CD14-positive monocyte (primary cell): Measurements from ENCODE around the gene DNMT3A. TPM values are rescaled to one million over a fixed set of nuclear protein-coding genes. Genes with fewer than 3 reads are reported as not detected.

Source experiments
- DNase-seq, 3 donors: peaks; one replicate each; pipeline ENCODE4 v3.0.0-alpha.2; 2011 to 2022
- H2AFZ ChIP-seq: 2 replicates; pipeline ENCODE4 v1.6.0; 2012; ENCODE audit warnings: mild to moderate bottlenecking, low read depth, low read length, inconsistent platforms; ENCODE audit not compliant: insufficient read depth, poor library complexity, severe bottlenecking
- H3K27ac ChIP-seq, 2 donors: 1 replicate in 1 of 2; 2 replicates in 1 of 2; pipeline ENCODE4 v1.5.1; 2012 to 2013; ENCODE audit warnings: low read length in 2 of 2, control low read depth in 1 of 2, inconsistent platforms in 1 of 2, low read depth in 1 of 2, mild to moderate bottlenecking in 1 of 2
- H3K27me3 ChIP-seq, 2 donors: one replicate each; pipeline versions ENCODE4 v1.6.0 to v1.6.1; 2011 to 2013; ENCODE audit warnings: low read length in 2 of 2; ENCODE audit not compliant: control insufficient read depth in 2 of 2, insufficient read depth in 2 of 2
- H3K36me3 ChIP-seq, 2 donors: replicated peaks in 1 of 2; 1 replicate in 1 of 2; 2 replicates in 1 of 2; pipeline versions ENCODE4 v1.5.1 to v1.6.1; 2012 to 2013; ENCODE audit warnings: low read length in 2 of 2, control low read depth in 1 of 2, inconsistent platforms in 1 of 2, mild to moderate bottlenecking in 1 of 2; ENCODE audit not compliant: insufficient read depth in 2 of 2, control insufficient read depth in 1 of 2
- H3K4me1 ChIP-seq, 2 donors: 1 replicate in 1 of 2; 2 replicates in 1 of 2; pipeline versions ENCODE4 v1.5.1 to v1.6.1; 2012 to 2013; ENCODE audit warnings: low read length in 2 of 2, control low read depth in 1 of 2, inconsistent platforms in 1 of 2, mild to moderate bottlenecking in 1 of 2, moderate library complexity in 1 of 2; ENCODE audit not compliant: insufficient read depth in 2 of 2, control insufficient read depth in 1 of 2
- H3K4me2 ChIP-seq: replicated peaks from 2 replicates; pipeline ENCODE3; 2012; ENCODE audit warnings: low read length, moderate library complexity, mild to moderate bottlenecking; ENCODE audit not compliant: poor library complexity, severe bottlenecking; ENCODE audit errors: extremely low read depth
- H3K4me3 ChIP-seq, 3 experiments: fragments of 200-600 bp in 1 of 3; sonication (generic) in 1 of 3; replicated peaks in 1 of 3; 1 replicate in 2 of 3; 2 replicates in 1 of 3; pipeline ENCODE4 v1.5.1; 2011 to 2013; ENCODE audit warnings: low read length in 3 of 3, mild to moderate bottlenecking in 3 of 3, control low read depth in 2 of 3, low read depth in 2 of 3, inconsistent platforms in 1 of 3, moderate library complexity in 1 of 3
- H3K79me2 ChIP-seq: 2 replicates; pipeline ENCODE4 v1.6.0; 2012; ENCODE audit warnings: mild to moderate bottlenecking, control low read depth, inconsistent platforms, low read length, moderate library complexity; ENCODE audit not compliant: insufficient read depth
- H3K9ac ChIP-seq: 2 replicates; pipeline ENCODE4 v1.6.0; 2017; ENCODE audit warnings: low read length, mild to moderate bottlenecking; ENCODE audit not compliant: insufficient read depth, poor library complexity, severe bottlenecking
- H3K9me3 ChIP-seq, 2 donors: replicated peaks in 1 of 2; 1 replicate in 1 of 2; 2 replicates in 1 of 2; pipeline versions ENCODE4 v1.5.1 to v1.6.1; 2012 to 2013; ENCODE audit warnings: low read length in 2 of 2, control low read depth in 1 of 2; ENCODE audit not compliant: control insufficient read depth in 1 of 2, insufficient read depth in 1 of 2
- H4K20me1 ChIP-seq: 2 replicates; pipeline ENCODE4 v1.6.0; 2012; ENCODE audit warnings: mild to moderate bottlenecking, low read length, control low read depth, moderate library complexity; ENCODE audit not compliant: insufficient read depth
- H3K27ac Mint-ChIP-seq, 7 donors: one replicate each; pipeline ENCODE4 v1.8.0; 2020; ENCODE audit warnings: mild to moderate bottlenecking in 7 of 7, mixed read lengths in 7 of 7, moderate library complexity in 6 of 7, inconsistent platforms in 2 of 7
- H3K27me3 Mint-ChIP-seq, 3 donors: one replicate each; pipeline ENCODE4 v1.8.0; 2021 to 2022; ENCODE audit warnings: low read depth in 3 of 3, mild to moderate bottlenecking in 3 of 3, mixed read lengths in 3 of 3, moderate library complexity in 3 of 3, inconsistent platforms in 1 of 3
- H3K36me3 Mint-ChIP-seq, 2 donors: one replicate each; pipeline ENCODE4 v1.8.0; 2020; ENCODE audit warnings: mixed read lengths in 2 of 2, inconsistent platforms in 1 of 2, mild to moderate bottlenecking in 1 of 2
- H3K4me1 Mint-ChIP-seq: one replicate; pipeline ENCODE4 v1.8.0; 2020; ENCODE audit warnings: mild to moderate bottlenecking, mixed read lengths
- H3K4me3 Mint-ChIP-seq, 2 donors: one replicate each; pipeline ENCODE4 v1.8.0; 2020; ENCODE audit warnings: mild to moderate bottlenecking in 2 of 2, mixed read lengths in 2 of 2, moderate library complexity in 1 of 2
- H3K9me3 Mint-ChIP-seq, 7 donors: one replicate each; pipeline ENCODE4 v1.8.0; 2020 to 2022; ENCODE audit warnings: mixed read lengths in 7 of 7, mild to moderate bottlenecking in 6 of 7, moderate library complexity in 6 of 7, inconsistent platforms in 2 of 7
- CTCF ChIP-seq: fragments of 200-600 bp; IDR thresholded peaks from one replicate; pipeline ENCODE4 v1.8.0; 2022; ENCODE audit warnings: antibody characterized with exemption, mild to moderate bottlenecking
- whole genome bisulfite sequencing: methylation state at CpG from one replicate; pipeline ENCODE4 v1.1.5; 2013; ENCODE audit warnings: missing lambda C conversion rate; ENCODE audit not compliant: insufficient coverage; 5-methylcytosine and 5-hydroxymethylcytosine counted together
- intact Hi-C, 2 donors: fragments of 100-400 bp; cut with micrococcal nuclease; formaldehyde crosslinking; loops; one replicate each; pipeline versions ENCODE4 v1.15.0 to v1.15.1; 2023
- polyA plus RNA-seq, 3 donors: library from polyadenylated mRNA; depleted of rRNA in 1 of 3; unstranded in 2 of 3; stranded (reverse) in 1 of 3; fragments of 300-500 nt in 2 of 3; fragments of >200 nt in 1 of 3; fragmentation: Illumina TruSeq in 2 of 3; gene quantifications; 1 replicate in 2 of 3; 2 replicates in 1 of 3; pipeline ENCODE4 v1.2.3, GENCODE V29; 2012 to 2021

The DNMT3A gene
- polyA plus RNA-seq, 3 donors: 1.7 to 7.9 (median 2.7) TPM

- H3K4me2 ChIP-seq: no peak overlapping the region
- WGBS: 79% methylated on average over 20 of the region's 22 CpGs
- Mint-ChIP-seq H3K36me3 (no peaks in the 10 kb centered on the region), H3K4me3 (no peak overlapping the region), H3K4me1 (peaks cover 41% of the 10 kb centered on the region), H3K9me3 (peaks cover 0 to 6% (median 0%) of the 10 kb centered on the region in 7 donors), H3K27ac (no peak overlapping the region), H3K27me3 (peaks cover 0 to 9% (median 2%) of the 10 kb centered on the region in 3 donors)
- H4K20me1 ChIP-seq: no peaks in the 10 kb centered on the region
- H3K9me3 ChIP-seq: no peaks in the 10 kb centered on the region
- no peaks in the 10 kb centered on the region for H3K79me2 ChIP-seq
- H3K4me1 ChIP-seq: peaks cover 30 to 35% of the 10 kb centered on the region in 2 donors
- H3K27ac ChIP-seq: no peak overlapping the region
- H2AFZ ChIP-seq: no peak overlapping the region
- no peaks in the 10 kb centered on the region for H3K27me3 ChIP-seq
- intact Hi-C loops: no loop called here
- H3K9ac ChIP-seq: no peak overlapping the region
- TF ChIP-seq CTCF: no peak
- H3K4me3 ChIP-seq: no peak overlapping the region
- H3K36me3 ChIP-seq: no peaks in the 10 kb centered on the region
- no peak for DNase-seq
Observed at GRCh38 chr2:25377822-25378421, 36.2 kb upstream of the DNMT3A start.

DNA sequence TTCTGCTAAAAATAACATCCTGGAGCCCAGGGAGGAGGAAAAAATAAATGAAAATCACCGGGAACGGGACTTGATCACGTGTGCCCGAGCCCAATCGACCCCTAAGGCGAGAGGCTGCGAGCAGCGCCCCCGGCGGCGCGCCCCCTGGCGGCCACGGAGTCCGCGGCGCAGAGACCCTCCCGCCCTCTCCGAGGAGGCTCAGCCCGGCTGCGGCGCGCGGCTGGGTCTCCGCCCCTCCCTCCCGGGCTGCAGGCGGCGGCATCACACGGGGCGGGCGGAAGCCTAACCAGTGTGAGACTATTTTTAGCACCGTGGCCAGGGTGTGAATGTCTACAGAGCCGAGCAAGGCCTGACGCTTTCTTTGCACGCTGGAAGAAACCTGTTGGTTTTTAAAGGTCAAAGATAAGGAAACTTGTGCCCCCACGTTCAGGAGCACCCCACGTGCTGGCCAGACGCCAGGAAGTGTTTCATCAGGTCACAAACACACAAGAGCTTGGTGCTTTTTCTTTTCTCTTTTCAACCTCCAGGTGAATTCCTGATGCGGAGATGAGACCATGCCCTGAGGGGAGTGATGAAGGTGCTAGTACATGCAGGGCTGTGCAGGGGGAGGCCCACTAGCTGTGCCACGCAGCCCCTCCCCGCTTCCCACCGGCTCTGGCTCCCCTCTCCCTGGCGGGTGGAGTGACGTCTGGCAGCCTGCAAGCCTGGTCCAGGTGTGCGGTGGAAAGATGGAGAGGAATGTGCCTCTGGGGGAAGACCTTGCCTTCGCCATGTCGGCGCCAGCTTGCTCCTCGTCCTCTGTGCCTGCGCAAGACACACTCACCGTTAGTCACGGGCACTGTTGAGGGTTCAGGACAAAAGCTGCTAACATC is 35.3 kb upstream of the DNMT3A start:
- Mint-ChIP-seq H3K9me3 (peaks cover 0 to 6% (median 0%) of the 10 kb centered on the region in 7 donors), H3K4me1 (peaks cover 39% of the 10 kb centered on the region), H3K36me3 (no peaks in the 10 kb centered on the region), H3K4me3 (peak overlapping the region; percentile 65 to 81), H3K27me3 (peaks cover 0 to 10% (median 8%) of the 10 kb centered on the region in 3 donors), H3K27ac (peak overlapping the region in 4 of 7 donors; percentile 31 to 69 (median 48))
- TF ChIP-seq CTCF: peak; percentile 99
- peak; percentile 76 to 81 (median 80) for DNase-seq
- H3K27me3 ChIP-seq: no peaks in the 10 kb centered on the region
- no peaks in the 10 kb centered on the region for H3K36me3 ChIP-seq
- no peaks in the 10 kb centered on the region for H3K9me3 ChIP-seq
- H3K9ac ChIP-seq: peak overlapping the region; percentile 19
- peak overlapping the region in 1 of 3 experiments; percentile 63 for H3K4me3 ChIP-seq
- intact Hi-C loops: no loop called here
- H4K20me1 ChIP-seq: no peaks in the 10 kb centered on the region
- no peaks in the 10 kb centered on the region for H3K79me2 ChIP-seq
- WGBS: 16% methylated on average over 41 of the region's 52 CpGs
- peak overlapping the region; percentile 65 for H2AFZ ChIP-seq
- peaks cover 30 to 34% of the 10 kb centered on the region in 2 donors for H3K4me1 ChIP-seq
- H3K4me2 ChIP-seq: peak overlapping the region; percentile 76
- no peak overlapping the region for H3K27ac ChIP-seq
